ENCODE results near the gene OVOL2. TPM values are rescaled to one million over a fixed set of nuclear protein-coding genes. Genes with fewer than 3 reads are reported as not detected.

OVOL2 gene
- total RNA-seq, 2 donors from 2014 or later: 25.6 to 34.8 TPM

DNA sequence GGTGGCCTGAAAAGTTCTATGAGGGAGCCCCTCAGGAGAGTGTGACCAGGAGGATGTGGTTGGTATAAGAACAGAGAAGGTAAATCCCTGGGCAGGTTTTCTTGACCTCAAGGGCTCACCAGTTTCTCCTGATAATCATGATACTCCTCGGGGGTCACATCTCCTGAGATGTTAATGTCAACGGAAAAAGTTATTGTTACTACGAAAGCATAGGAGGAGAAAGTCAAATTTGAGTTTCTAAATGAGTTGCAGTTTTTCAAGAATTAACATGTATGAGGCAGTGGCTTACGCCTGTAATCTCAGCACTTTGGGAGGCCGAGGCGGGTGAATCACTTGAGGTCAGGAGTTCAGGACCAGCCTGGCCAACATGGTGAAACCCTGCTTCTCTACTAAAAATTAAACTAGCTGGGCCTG is 65.5 kb downstream of the OVOL2 start:
- no peaks in the 10 kb centered on the region for H3K27me3 ChIP-seq (replicated peaks; ENCODE audit: insufficient read depth)
- H3K4me1 ChIP-seq (replicated peaks): no peaks in the 10 kb centered on the region
- no peak overlapping the region for H3K4me3 ChIP-seq
- 93% methylated on average over 6 of the region's 6 CpGs for WGBS
- DNase-seq (ENCODE audit: low spot score): no peak
- H3K27ac ChIP-seq: no peak overlapping the region
- intact Hi-C loops (cut with DNase I): loop anchor here (5.0 to 10.0 kb wide), 2 partner anchors 45 to 457 kb away; partner anchors contain the start of gene BFSP1
- no peaks in the 10 kb centered on the region for H3K9me3 ChIP-seq
- no peak for TF ChIP-seq POLR2A (IDR thresholded peaks at IDR 0.05)
- TF ChIP-seq POLR2AphosphoS5 (IDR thresholded peaks at IDR 0.05): no peak
- TF ChIP-seq, protein P1, sequence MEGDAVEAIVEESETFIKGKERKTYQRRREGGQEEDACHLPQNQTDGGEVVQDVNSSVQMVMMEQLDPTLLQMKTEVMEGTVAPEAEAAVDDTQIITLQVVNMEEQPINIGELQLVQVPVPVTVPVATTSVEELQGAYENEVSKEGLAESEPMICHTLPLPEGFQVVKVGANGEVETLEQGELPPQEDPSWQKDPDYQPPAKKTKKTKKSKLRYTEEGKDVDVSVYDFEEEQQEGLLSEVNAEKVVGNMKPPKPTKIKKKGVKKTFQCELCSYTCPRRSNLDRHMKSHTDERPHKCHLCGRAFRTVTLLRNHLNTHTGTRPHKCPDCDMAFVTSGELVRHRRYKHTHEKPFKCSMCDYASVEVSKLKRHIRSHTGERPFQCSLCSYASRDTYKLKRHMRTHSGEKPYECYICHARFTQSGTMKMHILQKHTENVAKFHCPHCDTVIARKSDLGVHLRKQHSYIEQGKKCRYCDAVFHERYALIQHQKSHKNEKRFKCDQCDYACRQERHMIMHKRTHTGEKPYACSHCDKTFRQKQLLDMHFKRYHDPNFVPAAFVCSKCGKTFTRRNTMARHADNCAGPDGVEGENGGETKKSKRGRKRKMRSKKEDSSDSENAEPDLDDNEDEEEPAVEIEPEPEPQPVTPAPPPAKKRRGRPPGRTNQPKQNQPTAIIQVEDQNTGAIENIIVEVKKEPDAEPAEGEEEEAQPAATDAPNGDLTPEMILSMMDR (IDR thresholded peaks at IDR 0.05): no peak
- H3K36me3 ChIP-seq: no peaks in the 10 kb centered on the region

DNA sequence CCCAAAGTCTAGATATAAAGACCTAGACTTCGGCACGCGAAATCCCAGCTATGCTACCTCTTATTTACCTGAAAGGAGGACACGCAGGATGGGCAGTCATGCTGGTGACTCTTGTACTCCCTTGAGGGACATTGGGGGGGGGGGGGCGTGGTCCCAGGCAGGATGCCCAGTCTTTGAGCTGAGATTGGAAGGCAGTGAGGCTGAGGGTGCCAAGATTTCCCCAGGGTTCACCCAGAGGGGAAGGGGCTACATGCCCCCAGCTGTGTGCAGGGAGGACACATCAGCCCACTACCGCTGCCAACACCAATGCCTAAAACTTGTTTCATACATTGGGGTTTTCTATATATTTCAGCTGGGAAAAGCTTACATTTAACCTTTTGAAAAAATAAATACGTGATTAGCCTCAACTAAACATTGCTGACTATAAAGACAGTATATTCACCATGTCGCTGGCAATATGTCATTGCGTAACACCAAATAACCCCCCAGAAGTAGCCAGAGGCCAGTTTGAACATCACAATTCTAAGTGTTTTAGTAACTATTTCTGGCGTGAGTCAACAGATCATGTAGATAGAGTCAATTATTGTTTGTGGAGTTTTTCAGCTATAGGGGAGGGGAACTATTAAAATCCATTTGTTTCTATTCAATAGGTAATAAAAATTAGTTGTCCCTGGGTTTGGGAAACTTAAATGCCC is 67.3 kb downstream of the OVOL2 start:
- Histone ChIP-seq H3K27ac (peak overlapping the region in 1 of 2 donors; percentile 48), H3K4me3 (no peak overlapping the region), H3K9me3 (no peaks in the 10 kb centered on the region), H3K36me3 (no peaks in the 10 kb centered on the region), H3K27me3 (replicated peaks; ENCODE audit: insufficient read depth) (no peaks in the 10 kb centered on the region), H3K4me1 (replicated peaks) (no peaks in the 10 kb centered on the region)
- intact Hi-C loops (cut with DNase I): loop anchor here (5.0 to 10.0 kb wide), 2 partner anchors 43 to 456 kb away; partner anchors contain the start of gene BFSP1
- DNase-seq (ENCODE audit: low spot score): no peak
- 76% methylated on average over 10 of the region's 10 CpGs for WGBS
- TF ChIP-seq POLR2AphosphoS5 (IDR thresholded peaks at IDR 0.05) (no peak), POLR2A (IDR thresholded peaks at IDR 0.05) (no peak)
- TF ChIP-seq, protein P1 (IDR thresholded peaks at IDR 0.05): no peak

DNA sequence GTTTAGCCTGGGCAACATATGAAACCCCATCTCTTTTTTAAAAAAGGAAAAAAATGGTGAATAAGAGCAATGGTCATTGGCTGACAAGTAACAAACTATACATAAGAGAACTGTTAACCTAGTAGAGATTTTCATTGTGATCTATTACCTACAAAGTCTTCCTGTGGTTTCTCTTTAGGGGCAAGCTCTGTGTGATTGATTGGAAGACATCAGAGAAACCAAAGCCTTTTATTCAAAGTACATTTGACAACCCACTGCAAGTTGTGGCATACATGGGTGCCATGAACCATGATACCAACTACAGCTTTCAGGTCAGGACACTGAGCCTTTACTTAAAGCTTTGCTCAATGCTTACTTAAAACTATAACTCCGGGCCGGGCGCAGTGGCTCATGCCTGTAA is 69.7 kb downstream of the OVOL2 start:
- no peak for DNase-seq (ENCODE audit: low spot score)
- no peaks in the 10 kb centered on the region for H3K27me3 ChIP-seq (replicated peaks; ENCODE audit: insufficient read depth)
- H3K27ac ChIP-seq: no peak overlapping the region
- TF ChIP-seq POLR2AphosphoS5 (IDR thresholded peaks at IDR 0.05) (no peak), POLR2A (IDR thresholded peaks at IDR 0.05) (no peak)
- TF ChIP-seq, protein P1 (IDR thresholded peaks at IDR 0.05): no peak
- no peaks in the 10 kb centered on the region for H3K4me1 ChIP-seq (replicated peaks)
- no peaks in the 10 kb centered on the region for H3K36me3 ChIP-seq
- intact Hi-C loops (cut with DNase I): no loop called here
- WGBS: 96% methylated on average over 3 of the region's 3 CpGs
- H3K9me3 ChIP-seq: no peaks in the 10 kb centered on the region
- H3K4me3 ChIP-seq: no peak overlapping the region

DNA sequence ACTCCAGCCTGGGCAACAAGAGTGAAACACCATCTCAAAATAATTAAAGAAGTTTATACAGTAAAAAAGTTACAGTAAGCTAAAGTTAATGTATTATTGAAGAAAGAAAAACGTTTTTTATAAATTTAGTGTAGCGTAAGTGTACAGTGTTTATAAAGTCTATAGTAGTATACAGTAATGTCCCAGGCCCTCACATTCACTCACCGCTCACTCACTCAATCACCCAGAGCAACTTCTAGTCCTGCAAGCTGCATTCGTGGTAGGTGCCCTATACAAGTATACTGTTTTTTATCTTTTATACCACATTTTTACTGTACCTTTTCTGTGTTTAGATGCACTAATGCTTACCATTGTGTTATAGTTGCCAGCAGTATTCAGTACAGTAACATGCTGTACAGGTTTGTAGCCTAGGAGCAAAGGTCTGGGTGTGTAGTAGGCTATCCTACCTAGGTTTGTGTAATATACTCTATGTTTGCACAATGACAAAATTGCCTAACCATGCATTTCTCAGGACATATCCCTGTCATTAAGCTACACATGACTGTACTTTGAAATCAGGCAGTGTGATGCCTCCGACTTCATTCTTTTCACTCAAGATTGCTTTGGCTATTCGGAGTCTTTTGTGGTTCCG is 72.2 kb downstream of the OVOL2 start:
- no peak overlapping the region for H3K4me3 ChIP-seq
- H3K27me3 ChIP-seq (replicated peaks; ENCODE audit: insufficient read depth): no peaks in the 10 kb centered on the region
- no peak for DNase-seq (ENCODE audit: low spot score)
- H3K4me1 ChIP-seq (replicated peaks): no peaks in the 10 kb centered on the region
- intact Hi-C loops (cut with DNase I): no loop called here
- TF ChIP-seq POLR2A (IDR thresholded peaks at IDR 0.05) (no peak), POLR2AphosphoS5 (IDR thresholded peaks at IDR 0.05) (no peak)
- TF ChIP-seq, protein P1 (IDR thresholded peaks at IDR 0.05): no peak
- no peaks in the 10 kb centered on the region for H3K36me3 ChIP-seq
- no peak overlapping the region for H3K27ac ChIP-seq
- no peaks in the 10 kb centered on the region for H3K9me3 ChIP-seq
- 96% methylated on average over 7 of the region's 7 CpGs for WGBS

All from prostate gland (tissue), 2 donors.